ENCODE measurements around the gene LRFN3. TPM values are rescaled to one million over a fixed set of nuclear protein-coding genes. Genes with fewer than 3 reads are reported as not detected.
A peak's percentile ranks its signal among the peaks of the same experiment; 100 is the strongest.

The LRFN3 gene
- total RNA-seq, 1 experiment from 2014 or later, result 3.7 TPM

DNA sequence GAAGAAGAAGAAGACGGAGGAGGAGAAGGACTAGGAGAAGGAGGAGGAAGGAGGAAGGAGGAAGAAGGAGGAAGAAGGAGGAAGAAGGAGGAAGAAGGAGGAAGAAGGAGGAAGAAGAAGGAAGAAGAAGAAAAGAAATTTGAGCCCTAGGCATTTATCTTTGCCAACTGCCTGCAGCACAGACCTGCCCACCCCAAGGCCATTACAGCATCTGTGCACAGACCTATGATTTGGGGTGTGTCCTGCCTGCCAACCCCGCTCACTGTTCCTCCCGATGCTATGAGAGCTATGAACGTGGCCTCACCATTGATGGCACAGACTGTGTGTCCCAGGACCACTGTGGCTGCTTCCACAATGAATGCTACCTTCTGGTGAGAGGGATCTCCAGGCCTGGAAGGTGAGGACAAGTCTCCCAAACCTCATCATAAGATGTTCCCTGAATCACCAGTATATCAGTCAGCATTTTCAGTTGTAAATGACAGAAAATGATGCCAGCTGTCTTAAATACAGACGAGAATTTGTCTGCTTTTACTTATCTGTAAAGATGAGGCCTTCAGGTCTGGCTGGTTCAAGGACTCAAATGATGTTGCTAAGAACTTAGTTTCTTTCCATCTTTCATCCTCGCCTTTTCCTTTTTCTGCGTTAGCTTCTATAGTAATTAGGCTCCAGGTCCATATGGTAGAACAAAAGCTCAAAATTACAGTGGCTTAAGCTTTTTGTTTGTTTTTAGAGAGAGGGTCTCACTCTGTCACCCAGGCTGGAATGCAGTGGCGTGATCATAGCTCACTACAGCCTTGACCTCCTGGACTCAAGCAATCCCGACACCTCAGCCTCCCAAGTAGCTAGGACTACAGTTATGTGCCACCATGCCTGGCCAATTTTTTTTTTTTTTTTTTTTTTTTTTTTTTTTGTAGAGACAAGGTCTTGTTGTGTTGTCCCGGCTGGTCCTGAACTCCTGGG lies 54.9 kb downstream of the LRFN3 start:
- Histone ChIP-seq H3K36me3 (ENCODE audit: insufficient read depth, low read length) (no peaks in the 10 kb centered on the region), H3K27ac (ENCODE audit: low read length) (no peak overlapping the region), H3K4me3 (ENCODE audit: low read length) (no peak overlapping the region), H2AFZ (ENCODE audit: low read length) (no peak overlapping the region), H3K4me2 (ENCODE audit: low read depth, low read length, poor library complexity, severe bottlenecking) (no peak overlapping the region), H3K79me2 (ENCODE audit: low read length) (peaks cover 10% of the 10 kb centered on the region), H3K9me2 (replicated peaks; ENCODE audit: insufficient read depth, low read length) (no peaks in the 10 kb centered on the region), H3K4me1 (ENCODE audit: low read length) (peaks cover 16% of the 10 kb centered on the region), H4K20me1 (ENCODE audit: insufficient read depth, low read depth, low read length) (peaks cover 4% of the 10 kb centered on the region), H3K9ac (ENCODE audit: low read length) (no peak overlapping the region), H3K27me3 (ENCODE audit: low read length) (no peaks in the 10 kb centered on the region; the same call in 1 of the 2 replicates), H3K9me3 (ENCODE audit: low read length) (no peaks in the 10 kb centered on the region; the same call in 1 of the 2 replicates)
- DNase-seq, result no peak

DNA sequence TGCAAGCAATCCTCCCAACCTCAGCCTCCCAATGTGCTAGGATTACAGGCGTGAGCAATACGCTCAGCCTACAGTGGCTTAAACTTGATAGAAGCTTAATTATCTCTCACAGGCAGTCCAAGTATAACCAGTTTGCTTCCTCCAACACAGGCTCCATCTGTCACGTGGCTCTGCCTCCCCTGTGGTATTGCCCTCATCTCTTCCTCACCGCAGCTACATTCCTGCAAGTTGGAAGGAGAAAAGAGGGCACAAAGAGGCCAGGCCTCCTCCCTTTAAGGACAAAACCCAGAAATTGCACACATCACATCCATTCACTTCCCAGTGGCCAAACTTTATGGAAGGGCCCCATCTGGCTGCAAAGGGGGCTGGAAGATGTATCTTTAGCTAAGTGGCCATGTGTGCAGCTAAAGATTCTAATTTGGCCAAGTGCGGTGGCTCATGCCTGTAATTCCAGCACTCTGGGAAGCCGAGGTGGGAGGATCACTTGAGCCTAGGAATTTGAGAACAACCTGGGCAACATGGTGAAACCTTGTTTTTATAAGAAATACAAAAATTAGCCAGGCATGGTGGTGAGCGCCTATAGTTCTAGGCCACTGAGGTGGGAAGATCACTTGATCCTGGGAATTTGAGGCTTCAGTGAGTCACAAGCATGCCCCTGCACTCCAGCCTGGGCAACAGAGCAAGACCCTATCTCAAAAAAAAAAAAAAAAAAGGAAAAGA lies 55.7 kb downstream of the LRFN3 start:
- Histone ChIP-seq H3K9me3 (ENCODE audit: low read length) (no peaks in the 10 kb centered on the region; the same call in 1 of the 2 replicates), H4K20me1 (ENCODE audit: insufficient read depth, low read depth, low read length) (peaks cover 12% of the 10 kb centered on the region), H3K9me2 (replicated peaks; ENCODE audit: insufficient read depth, low read length) (no peaks in the 10 kb centered on the region), H3K4me1 (ENCODE audit: low read length) (peaks cover 25% of the 10 kb centered on the region), H3K79me2 (ENCODE audit: low read length) (peaks cover 19% of the 10 kb centered on the region), H2AFZ (ENCODE audit: low read length) (no peak overlapping the region), H3K27me3 (ENCODE audit: low read length) (no peaks in the 10 kb centered on the region; the same call in 1 of the 2 replicates), H3K4me2 (ENCODE audit: low read depth, low read length, poor library complexity, severe bottlenecking) (no peak overlapping the region), H3K4me3 (ENCODE audit: low read length) (no peak overlapping the region), H3K27ac (ENCODE audit: low read length) (no peak overlapping the region), H3K36me3 (ENCODE audit: insufficient read depth, low read length) (peaks cover 4% of the 10 kb centered on the region; the same call in 1 of the 2 replicates), H3K9ac (ENCODE audit: low read length) (no peak overlapping the region)
- no peak for DNase-seq

DNA sequence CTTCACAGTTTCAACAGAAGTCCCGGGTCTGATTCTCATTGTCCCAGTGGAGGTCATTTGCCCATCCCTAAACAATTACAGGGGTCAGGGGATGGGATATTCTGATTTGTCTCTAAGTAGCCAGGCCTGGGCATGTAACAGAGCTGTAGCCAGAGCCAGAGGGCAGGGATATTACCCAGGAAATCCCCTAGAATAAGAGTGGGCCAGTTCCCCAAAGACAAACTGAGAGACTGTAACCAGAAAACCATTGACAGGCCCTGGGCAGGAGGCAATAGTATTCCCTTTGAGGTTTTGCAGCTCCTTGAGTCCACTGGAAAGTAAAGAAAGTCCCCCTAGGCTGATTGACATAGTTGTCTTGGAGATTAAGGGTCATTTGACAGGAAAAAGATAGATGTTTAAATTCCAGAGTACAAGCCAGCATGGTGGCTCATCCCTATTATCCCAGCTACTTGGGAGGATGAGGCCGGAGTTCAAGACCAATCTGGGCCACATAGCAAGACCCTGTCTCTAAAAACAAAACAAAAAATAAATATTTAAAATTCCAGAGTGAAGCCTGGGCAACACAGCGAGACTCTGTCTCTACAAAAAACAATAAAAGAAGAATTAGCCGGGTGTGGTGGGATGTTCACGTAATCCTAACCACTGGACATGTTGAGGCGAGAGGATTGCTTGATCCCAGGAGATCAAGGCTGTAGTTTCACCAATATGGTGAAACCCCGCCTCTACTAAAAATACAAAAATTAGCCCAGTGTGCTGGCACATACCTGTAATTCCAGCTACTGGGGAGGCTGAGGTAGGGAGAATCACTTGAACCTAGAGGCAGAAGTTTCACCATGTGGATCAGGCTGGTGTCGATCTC lies 57.0 kb downstream of the LRFN3 start:
- no peaks in the 10 kb centered on the region; the same call in 1 of the 2 replicates for H3K9me3 ChIP-seq (ENCODE audit: low read length)
- no peak overlapping the region for H2AFZ ChIP-seq (ENCODE audit: low read length)
- no peak overlapping the region for H3K27ac ChIP-seq (ENCODE audit: low read length)
- H3K4me3 ChIP-seq (ENCODE audit: low read length), result no peak overlapping the region
- H3K27me3 ChIP-seq (ENCODE audit: low read length), result no peaks in the 10 kb centered on the region; the same call in 1 of the 2 replicates
- peaks cover 17% of the 10 kb centered on the region for H3K4me1 ChIP-seq (ENCODE audit: low read length)
- H3K4me2 ChIP-seq (ENCODE audit: low read depth, low read length, poor library complexity, severe bottlenecking), result no peak overlapping the region
- peaks cover 4% of the 10 kb centered on the region; the same call in 1 of the 2 replicates for H3K36me3 ChIP-seq (ENCODE audit: insufficient read depth, low read length)
- H4K20me1 ChIP-seq (ENCODE audit: insufficient read depth, low read depth, low read length), result peaks cover 12% of the 10 kb centered on the region
- no peak for DNase-seq
- no peaks in the 10 kb centered on the region for H3K9me2 ChIP-seq (replicated peaks; ENCODE audit: insufficient read depth, low read length)
- H3K9ac ChIP-seq (ENCODE audit: low read length), result no peak overlapping the region
- H3K79me2 ChIP-seq (ENCODE audit: low read length), result peaks cover 28% of the 10 kb centered on the region

DNA sequence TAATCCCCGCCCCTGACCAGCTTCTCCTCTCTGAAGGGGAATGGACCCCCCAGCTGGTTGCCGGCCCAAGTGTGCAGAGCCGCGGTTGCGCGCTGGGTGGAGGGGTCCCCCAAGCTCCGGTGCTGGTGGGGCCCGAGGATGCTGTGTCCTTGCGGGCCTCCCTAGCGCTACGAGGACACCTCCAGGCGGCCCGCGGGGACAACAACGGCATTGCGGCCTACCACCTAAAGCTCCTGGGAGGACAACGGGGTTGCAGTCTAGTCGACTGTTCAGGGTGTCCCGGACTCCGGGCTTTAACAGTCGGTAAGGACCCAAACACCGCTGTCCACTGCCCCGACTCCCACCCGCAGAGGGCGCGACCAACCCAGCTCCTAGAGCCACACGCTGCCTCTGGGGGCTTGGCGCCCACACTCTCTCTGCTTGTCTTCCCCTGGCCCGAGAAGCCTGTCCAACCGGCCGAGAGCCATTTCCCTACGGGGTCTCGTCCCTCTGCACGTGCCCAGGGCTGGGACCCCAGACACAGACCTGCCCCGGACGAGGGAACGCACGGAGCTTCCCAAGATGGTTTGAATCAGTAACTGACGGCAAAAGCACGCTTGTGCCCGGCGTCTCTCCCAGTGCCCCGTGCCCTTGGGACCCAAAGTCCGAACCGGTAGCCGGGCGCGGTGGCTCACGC lies 57.9 kb downstream of the LRFN3 start:
- H3K79me2 ChIP-seq (ENCODE audit: low read length), result peaks cover 35% of the 10 kb centered on the region
- H3K9ac ChIP-seq (ENCODE audit: low read length), result peak overlapping the region; percentile 53
- H3K27ac ChIP-seq (ENCODE audit: low read length), result no peak overlapping the region
- peaks cover 4% of the 10 kb centered on the region; the same call in 1 of the 2 replicates for H3K36me3 ChIP-seq (ENCODE audit: insufficient read depth, low read length)
- H3K4me1 ChIP-seq (ENCODE audit: low read length), result peaks cover 17% of the 10 kb centered on the region
- H3K4me2 ChIP-seq (ENCODE audit: low read depth, low read length, poor library complexity, severe bottlenecking), result peak overlapping the region; percentile 98
- no peak for DNase-seq
- no peaks in the 10 kb centered on the region for H3K9me2 ChIP-seq (replicated peaks; ENCODE audit: insufficient read depth, low read length)
- H4K20me1 ChIP-seq (ENCODE audit: insufficient read depth, low read depth, low read length), result peaks cover 12% of the 10 kb centered on the region
- H2AFZ ChIP-seq (ENCODE audit: low read length), result no peak overlapping the region
- no peaks in the 10 kb centered on the region for H3K9me3 ChIP-seq (ENCODE audit: low read length)
- H3K27me3 ChIP-seq (ENCODE audit: low read length), result no peaks in the 10 kb centered on the region; the same call in 1 of the 2 replicates
- peak overlapping the region; percentile 74; the same call in 1 of the 2 replicates for H3K4me3 ChIP-seq (ENCODE audit: low read length)

Small RNA genes within 50 kb of the gene (small RNA-seq; reads per million reads assigned to genes)
- not detected for gene AF038458.1

Other genes with a start within 250 kb of the LRFN3 start
- not detected in 2 replicates for gene ZBTB32, start 231.8 kb upstream of the LRFN3 start, total RNA-seq (2014; rRNA removed; shearing (Covaris generic); ENCODE audit: low replicate concordance)
- gene KMT2B, start 218.4 kb upstream of the LRFN3 start, total RNA-seq (2014; rRNA removed; shearing (Covaris generic); ENCODE audit: low replicate concordance), result 15.3 and 21.4 TPM in 2 replicates
- 1.5 and 15.2 TPM in 2 replicates for gene IGFLR1, start 193.9 kb upstream of the LRFN3 start, total RNA-seq (2014; rRNA removed; shearing (Covaris generic); ENCODE audit: low replicate concordance)
- 31.7 and 50.4 TPM in 2 replicates for gene U2AF1L4, start 191.0 kb upstream of the LRFN3 start, total RNA-seq (2014; rRNA removed; shearing (Covaris generic); ENCODE audit: low replicate concordance)
- gene PSENEN, start 190.7 kb upstream of the LRFN3 start, total RNA-seq (2014; rRNA removed; shearing (Covaris generic); ENCODE audit: low replicate concordance), result 47.7 and 112 TPM in 2 replicates
- gene LIN37, start 187.8 kb upstream of the LRFN3 start, total RNA-seq (2014; rRNA removed; shearing (Covaris generic); ENCODE audit: low replicate concordance), result 5.9 and 12.4 TPM in 2 replicates
- 0.18 and 1.5 TPM in 2 replicates for gene HSPB6, start 179.3 kb upstream of the LRFN3 start, total RNA-seq (2014; rRNA removed; shearing (Covaris generic); ENCODE audit: low replicate concordance)
- 16.6 and 17.5 TPM in 2 replicates for gene PROSER3, start 178.2 kb upstream of the LRFN3 start, total RNA-seq (2014; rRNA removed; shearing (Covaris generic); ENCODE audit: low replicate concordance)
- gene ARHGAP33, start 160.8 kb upstream of the LRFN3 start, total RNA-seq (2014; rRNA removed; shearing (Covaris generic); ENCODE audit: low replicate concordance), result 5.8 and 12.3 TPM in 2 replicates
- not detected in 2 replicates for gene PRODH2, start 123.5 kb upstream of the LRFN3 start, total RNA-seq (2014; rRNA removed; shearing (Covaris generic); ENCODE audit: low replicate concordance)
- not detected in 2 replicates for gene NPHS1, start 83.9 kb upstream of the LRFN3 start, total RNA-seq (2014; rRNA removed; shearing (Covaris generic); ENCODE audit: low replicate concordance)
- gene KIRREL2, start 79.5 kb upstream of the LRFN3 start, total RNA-seq (2014; rRNA removed; shearing (Covaris generic); ENCODE audit: low replicate concordance), result 0.07 TPM in 1 of 2 replicates, not detected in the other
- gene APLP1, start 67.8 kb upstream of the LRFN3 start, total RNA-seq (2014; rRNA removed; shearing (Covaris generic); ENCODE audit: low replicate concordance), result 9.9 and 23.8 TPM in 2 replicates
- 7.2 and 17.1 TPM in 2 replicates for gene NFKBID, start 35.8 kb upstream of the LRFN3 start, total RNA-seq (2014; rRNA removed; shearing (Covaris generic); ENCODE audit: low replicate concordance)
- gene HCST, start 33.8 kb upstream of the LRFN3 start, total RNA-seq (2014; rRNA removed; shearing (Covaris generic); ENCODE audit: low replicate concordance), result 12.2 and 18.8 TPM in 2 replicates
- not detected in 2 replicates for gene TYROBP, start 28.1 kb upstream of the LRFN3 start, total RNA-seq (2014; rRNA removed; shearing (Covaris generic); ENCODE audit: low replicate concordance)
- gene SDHAF1, start 58.8 kb downstream of the LRFN3 start, total RNA-seq (2014; rRNA removed; shearing (Covaris generic); ENCODE audit: low replicate concordance), result 23.4 and 71.2 TPM in 2 replicates
- gene SYNE4, start 72.4 kb downstream of the LRFN3 start, total RNA-seq (2014; rRNA removed; shearing (Covaris generic); ENCODE audit: low replicate concordance), result 1.2 and 1.8 TPM in 2 replicates
- gene ALKBH6, start 77.8 kb downstream of the LRFN3 start, total RNA-seq (2014; rRNA removed; shearing (Covaris generic); ENCODE audit: low replicate concordance), result 11.1 and 48.4 TPM in 2 replicates
- gene CLIP3, start 96.5 kb downstream of the LRFN3 start, total RNA-seq (2014; rRNA removed; shearing (Covaris generic); ENCODE audit: low replicate concordance), result 0.72 and 1.2 TPM in 2 replicates
- 3.6 and 8.9 TPM in 2 replicates for gene THAP8, start 117.9 kb downstream of the LRFN3 start, total RNA-seq (2014; rRNA removed; shearing (Covaris generic); ENCODE audit: low replicate concordance)
- 9.4 and 10.9 TPM in 2 replicates for gene WDR62, start 118.5 kb downstream of the LRFN3 start, total RNA-seq (2014; rRNA removed; shearing (Covaris generic); ENCODE audit: low replicate concordance)
- gene OVOL3, start 174.8 kb downstream of the LRFN3 start, total RNA-seq (2014; rRNA removed; shearing (Covaris generic); ENCODE audit: low replicate concordance), result 1.6 and 3.1 TPM in 2 replicates
- gene POLR2I, start 178.5 kb downstream of the LRFN3 start, total RNA-seq (2014; rRNA removed; shearing (Covaris generic); ENCODE audit: low replicate concordance), result 175 and 322 TPM in 2 replicates
- gene TBCB, start 179.1 kb downstream of the LRFN3 start, total RNA-seq (2014; rRNA removed; shearing (Covaris generic); ENCODE audit: low replicate concordance), result 200 and 242 TPM in 2 replicates
- 121 and 180 TPM in 2 replicates for gene CAPNS1, start 203.7 kb downstream of the LRFN3 start, total RNA-seq (2014; rRNA removed; shearing (Covaris generic); ENCODE audit: low replicate concordance)
- not detected in 2 replicates for gene COX7A1, start 216.1 kb downstream of the LRFN3 start, total RNA-seq (2014; rRNA removed; shearing (Covaris generic); ENCODE audit: low replicate concordance)